Hepatic stellate cell (primary cell): ENCODE measurements around the gene IDH3A.
"Not testable (repeated sequence)": the region's sequence is repeated elsewhere in the genome, so short reads cannot be mapped to it uniquely, and the experiment has no call there.

Source experiments
- DNase-seq: peaks from one replicate; pipeline ENCODE4 v3.0.0; 2011; ENCODE audit warnings: low spot score

IDH3A gene

GRCh38 chr15:78129751-78130287 lies 19.3 kb upstream of the IDH3A start:
- no peak for DNase-seq

GRCh38 chr15:78130466-78131294 lies 18.5 kb upstream of the IDH3A start:
- DNase-seq = no peak

- peak; percentile 85 for DNase-seq
These were observed 17.7 kb upstream of the IDH3A start, which contains the start of gene CIB2 for GRCh38 chr15:78131295-78132061. Gene CIB2, minus strand, starts transcription at chr15:78131445. Its CDS starts 230 bp downstream, at chr15:78131215.

DNA sequence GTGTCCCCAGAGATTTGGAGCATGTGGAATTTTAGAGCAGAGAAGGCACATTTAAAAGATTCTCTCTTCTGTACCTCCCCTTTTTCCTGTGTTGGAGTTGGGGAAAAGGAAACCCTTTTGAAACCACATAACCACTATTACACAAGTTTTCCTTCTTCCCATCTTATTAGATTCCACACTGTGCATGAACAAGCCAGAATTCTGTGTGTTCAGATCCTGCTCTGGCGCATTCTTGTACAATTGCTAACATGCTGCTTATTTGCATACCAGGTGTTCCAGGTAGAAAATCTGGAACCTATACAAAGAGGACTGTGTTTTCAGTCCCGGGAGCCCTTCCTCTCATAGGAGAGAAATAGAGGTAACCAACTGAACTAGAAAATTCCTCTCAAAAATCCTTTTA lies 15.4 kb upstream of the IDH3A start:
- DNase-seq = no peak

- no peak for DNase-seq
These were observed 9.6 kb upstream of the IDH3A start for GRCh38 chr15:78139578-78139977.

GRCh38 chr15:78140292-78140691 lies 8.9 kb upstream of the IDH3A start:
- no peak for DNase-seq

DNA sequence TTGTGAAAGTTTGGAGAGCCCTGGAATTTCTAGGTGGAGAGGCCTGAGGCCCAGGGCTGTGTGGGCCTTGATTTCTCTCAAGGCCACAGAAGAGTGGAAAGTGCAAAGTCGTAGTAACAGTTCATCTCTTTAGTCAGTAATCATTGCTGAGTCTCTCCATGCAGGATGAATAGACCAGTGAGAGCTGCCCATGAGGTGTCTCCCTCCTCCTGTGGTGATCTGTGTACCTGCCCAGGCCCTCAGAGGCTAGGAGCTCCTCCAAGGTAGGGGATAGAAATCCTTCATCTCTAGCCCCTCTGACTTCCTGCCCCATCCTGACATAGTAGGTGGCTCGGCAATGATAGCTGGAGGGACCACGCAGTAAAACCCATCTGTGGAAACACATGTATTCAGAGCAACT lies 6.8 kb upstream of the IDH3A start:
- DNase-seq = no peak

DNA sequence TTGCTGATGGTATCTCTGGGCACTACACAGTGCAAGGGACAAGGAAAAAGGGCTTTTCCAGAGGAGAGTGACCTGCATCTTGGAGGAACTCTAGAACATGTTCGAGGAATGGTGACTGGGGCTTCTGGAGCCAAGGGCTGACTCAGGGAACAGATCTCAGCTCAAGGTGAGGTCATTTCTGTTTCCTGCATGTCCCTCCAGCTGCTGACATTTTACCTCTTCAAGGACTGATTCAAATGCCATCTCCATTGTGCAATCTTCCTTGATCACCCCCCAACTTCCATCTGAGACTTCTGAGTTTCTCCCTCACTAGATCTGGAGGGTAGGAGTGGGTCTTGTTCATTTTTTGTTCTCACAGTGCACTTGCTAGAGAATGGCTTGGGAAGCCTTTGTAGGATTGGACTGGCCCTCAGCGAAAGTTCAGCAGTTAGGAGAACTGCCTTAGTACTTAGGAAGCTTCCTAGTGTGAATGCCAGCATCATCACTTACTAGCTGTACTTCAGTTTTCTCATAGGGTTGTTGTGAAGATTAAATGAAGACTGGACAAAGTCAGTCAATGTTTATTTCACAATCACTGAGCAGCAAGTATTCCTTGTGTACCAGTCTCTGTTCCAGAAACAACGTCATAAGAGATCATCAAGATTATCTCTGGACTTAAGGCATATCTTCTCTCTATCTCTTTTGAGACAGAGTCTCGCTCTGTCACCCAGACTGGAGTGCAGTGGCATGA lies 2.6 kb upstream of the IDH3A start:
- no peak for DNase-seq

DNA sequence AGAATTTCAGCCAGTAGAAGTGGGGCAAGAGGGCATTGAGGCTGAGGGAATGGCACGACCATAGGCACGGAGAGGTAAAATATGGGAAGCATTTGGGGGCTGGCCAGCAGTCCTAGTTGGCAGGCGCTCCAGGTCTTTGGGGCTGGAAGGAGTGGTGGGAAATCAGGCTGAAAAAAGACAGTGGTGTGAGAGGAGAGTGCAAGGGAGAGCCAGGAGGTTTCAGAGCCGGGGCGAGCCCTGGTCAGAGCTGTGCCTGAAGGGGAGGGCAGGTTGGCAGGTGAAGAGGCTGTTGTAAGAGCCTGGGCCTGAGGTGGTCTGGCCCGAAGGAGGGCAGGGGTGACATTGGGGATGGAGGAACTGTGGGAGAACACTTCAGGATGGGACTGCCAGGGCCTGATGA lies 1.6 kb upstream of the IDH3A start:
- no peak for DNase-seq

DNA sequence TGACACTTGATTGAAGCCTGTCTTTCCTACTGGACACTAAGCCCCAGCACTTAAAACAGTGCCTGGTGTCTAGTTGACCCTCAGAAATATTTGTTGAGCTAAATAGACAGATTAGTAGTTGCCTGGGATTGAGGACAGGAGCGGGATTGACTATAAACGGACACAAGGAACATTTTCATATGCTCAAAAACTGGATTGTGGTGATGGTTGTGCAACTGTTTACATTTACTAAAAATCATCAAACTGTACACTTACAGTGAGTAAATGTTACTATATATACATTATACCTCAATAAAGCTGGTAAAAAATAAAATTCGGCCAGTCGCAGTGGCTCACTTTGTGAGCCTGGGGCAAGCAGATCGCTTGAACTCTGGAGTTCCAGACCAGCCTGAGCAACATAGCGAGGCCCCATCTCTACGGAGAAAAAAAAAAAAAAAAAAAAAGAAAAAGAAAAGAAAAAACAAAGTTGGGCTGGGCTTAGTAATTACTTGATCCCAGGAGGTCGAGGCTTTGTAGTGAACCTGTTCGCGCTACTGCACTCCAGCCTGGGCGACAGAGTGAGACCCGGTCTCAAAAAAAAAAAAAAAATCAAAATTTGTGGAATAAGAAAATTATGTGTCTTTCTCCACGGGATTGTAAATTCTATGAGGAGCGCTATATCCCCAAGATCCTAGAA lies 632 bp upstream of the IDH3A start:
- DNase-seq = no peak

GRCh38 chr15:78149805-78150751 lies 916 bp downstream of the IDH3A start:
- no peak for DNase-seq

GRCh38 chr15:78151075-78151474 lies 1.9 kb downstream of the IDH3A start:
- DNase-seq = not testable (repeated sequence)

DNA sequence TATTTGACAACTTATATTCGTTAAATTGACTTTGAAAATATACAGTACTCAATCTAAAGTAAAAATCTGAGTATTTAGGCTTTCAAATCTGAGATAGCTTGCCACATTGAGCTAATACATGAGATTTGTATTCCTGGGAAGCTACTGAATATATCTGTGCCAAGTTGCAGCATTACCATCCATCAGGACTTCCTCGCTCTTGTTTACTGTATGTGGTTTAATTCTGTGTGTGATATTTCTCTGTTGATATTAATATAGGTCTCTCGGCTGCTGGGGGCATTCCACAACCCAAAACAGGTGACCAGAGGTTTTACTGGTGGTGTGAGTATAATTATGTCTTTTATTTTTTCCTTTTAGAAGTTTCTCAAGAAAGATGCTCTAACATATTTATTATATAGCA lies 5.8 kb downstream of the IDH3A start:
- DNase-seq = no peak

GRCh38 chr15:78155355-78155939 lies 6.3 kb downstream of the IDH3A start:
- no peak for DNase-seq

- no peak for DNase-seq
These were observed 7.5 kb downstream of the IDH3A start for GRCh38 chr15:78156653-78157052.

DNA sequence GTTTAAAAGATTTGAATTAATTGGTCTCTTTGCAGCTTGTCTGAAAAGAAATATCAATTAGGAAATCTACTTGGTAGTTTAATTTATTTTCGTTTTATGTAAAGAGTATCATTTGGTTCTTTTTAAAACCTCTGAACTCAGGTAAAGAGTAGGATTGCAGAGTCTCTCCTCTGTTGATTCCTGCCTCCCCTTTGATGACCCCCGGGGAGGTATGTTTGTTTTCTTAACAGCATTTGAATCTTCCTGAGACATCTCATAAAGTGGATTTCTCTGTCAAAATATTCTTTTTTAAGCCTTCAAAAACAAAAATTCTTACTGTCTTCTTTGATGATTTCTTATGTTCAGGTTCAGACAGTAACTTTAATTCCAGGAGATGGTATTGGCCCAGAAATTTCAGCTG lies 8.0 kb downstream of the IDH3A start:
- DNase-seq = no peak

DNA sequence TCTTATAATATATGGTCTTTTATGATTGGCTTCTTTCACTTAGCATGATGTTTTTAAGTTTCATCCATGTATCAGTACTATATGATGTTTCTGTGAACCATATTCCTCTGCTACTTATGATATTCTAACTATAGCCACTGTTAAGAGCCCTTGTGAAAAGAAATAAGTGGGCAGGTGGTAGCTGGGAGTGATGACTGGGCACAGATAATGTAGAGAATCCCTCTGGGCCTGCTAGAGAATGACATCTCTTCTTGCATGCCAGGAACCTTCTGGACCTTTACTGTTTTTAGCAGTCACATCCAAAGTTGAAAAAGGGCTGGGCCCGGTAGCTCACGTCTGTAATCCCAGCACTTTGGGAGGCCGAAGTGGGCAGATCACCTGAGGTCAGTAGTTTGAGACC lies 10.2 kb downstream of the IDH3A start:
- DNase-seq = no peak

DNA sequence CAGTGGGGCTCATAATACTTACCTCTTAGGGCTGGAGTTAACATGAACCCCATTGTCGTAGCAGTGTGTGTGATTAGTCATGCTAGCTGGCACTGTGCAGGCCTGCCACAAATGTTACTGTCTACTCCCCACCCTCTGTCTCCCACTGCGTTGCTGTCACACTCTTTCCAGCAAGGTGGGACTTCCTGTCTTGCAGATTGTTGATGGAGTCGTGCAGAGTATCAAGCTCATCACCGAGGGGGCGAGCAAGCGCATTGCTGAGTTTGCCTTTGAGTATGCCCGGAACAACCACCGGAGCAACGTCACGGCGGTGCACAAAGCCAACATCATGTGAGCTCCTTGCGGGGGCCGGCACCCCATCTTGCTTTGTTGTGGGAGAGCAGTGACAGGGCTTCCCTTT lies 12.9 kb downstream of the IDH3A start:
- no peak for DNase-seq

DNA sequence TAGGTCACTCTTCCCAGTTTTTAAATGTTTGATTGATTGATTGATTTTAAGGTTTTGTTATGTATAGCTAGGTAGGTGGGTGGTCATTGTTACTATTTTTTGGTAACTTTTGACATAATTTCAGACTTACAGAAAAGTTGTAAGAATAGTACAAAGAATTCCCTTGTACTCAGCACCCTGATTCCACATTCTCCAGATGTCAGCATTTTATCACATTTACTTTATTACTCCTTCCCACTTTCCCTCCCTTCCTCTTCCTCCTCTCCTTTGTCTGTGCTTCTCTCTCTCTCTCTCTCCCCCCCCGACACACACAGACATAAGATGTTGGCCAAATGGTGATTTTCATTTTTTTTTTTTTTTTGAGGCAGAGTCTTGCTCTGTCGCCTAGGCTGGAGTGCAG lies 14.8 kb downstream of the IDH3A start:
- DNase-seq = no peak

DNA sequence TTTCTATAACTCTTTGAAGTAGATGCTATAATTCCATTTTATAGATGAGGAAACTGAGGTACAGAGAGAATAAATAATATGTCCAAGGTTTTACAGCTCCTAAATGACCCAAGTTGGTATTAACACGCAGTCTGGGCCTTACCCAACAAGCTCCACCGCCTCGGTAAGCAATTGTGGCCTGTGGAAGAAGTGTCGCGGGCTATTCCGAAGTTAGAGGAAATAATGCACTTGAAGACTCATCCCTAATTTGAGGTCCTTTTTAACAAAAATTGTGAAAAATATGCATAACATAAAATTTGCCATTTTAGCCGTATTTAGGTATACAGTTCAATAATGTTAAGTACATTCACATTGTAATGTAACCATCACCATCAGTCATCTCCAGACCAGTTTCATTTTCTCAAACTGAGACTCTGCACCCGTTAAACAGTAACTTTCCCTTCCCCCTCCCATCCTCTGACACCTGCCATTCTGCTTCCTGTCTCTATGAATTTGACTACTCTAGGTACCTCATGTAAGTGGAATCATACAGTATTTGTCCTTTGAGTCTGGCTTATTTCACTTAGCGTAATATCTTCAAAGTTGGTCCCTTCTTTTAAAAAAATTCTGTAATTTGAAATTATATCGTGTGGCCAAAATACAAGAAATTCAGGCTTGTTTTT lies 18.2 kb downstream of the IDH3A start:
- DNase-seq = no peak
